GM18520 (cell line): Measurements from ENCODE around the gene CREG1.

ENCODE experiments used
- ATAC-seq: cut with Tn5 transposase; IDR thresholded peaks from one replicate; pipeline ENCODE4 v1.9.1; 2021; ENCODE audit not compliant: unreplicated experiment

The CREG1 gene

DNA sequence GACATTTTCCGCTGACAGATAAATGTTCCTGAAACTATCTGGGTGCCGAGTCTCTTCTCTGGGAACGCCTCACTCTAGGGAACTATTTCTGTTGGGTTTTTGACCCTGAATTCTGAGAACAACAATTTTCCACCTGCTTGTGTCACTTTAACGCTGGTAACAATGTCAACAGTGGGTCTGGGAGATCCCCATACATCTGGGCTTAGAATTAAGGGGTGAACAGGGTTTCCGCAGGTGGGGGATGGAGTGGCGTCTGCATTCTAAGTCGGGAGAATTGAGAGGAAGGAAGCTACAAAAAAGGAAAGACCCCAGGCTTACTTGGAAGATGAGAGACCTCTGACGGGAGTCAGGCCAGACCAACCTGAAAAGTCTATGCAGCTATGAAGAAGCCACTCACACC lies 44.0 kb downstream of the CREG1 start:
- no peak for ATAC-seq

DNA sequence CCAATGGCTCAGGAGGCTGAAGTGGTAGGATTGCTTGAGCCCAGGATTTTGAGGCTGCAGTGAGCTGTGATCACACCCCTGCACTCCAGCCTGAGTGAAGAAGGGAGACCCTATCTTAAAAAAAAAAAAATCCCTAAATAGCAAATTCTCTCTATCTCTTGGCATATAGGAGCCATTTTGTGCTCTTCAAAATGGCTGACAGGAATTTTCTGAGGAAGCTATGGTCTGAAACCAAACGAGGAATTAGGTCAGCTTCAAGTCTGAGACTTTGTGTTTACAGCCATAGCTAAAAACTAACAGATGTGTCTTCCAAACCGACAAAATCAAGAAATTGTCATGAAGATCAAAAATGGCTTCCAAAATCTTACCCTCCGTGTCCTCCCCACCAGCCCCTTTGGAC lies 45.8 kb downstream of the CREG1 start:
- no peak for ATAC-seq

DNA sequence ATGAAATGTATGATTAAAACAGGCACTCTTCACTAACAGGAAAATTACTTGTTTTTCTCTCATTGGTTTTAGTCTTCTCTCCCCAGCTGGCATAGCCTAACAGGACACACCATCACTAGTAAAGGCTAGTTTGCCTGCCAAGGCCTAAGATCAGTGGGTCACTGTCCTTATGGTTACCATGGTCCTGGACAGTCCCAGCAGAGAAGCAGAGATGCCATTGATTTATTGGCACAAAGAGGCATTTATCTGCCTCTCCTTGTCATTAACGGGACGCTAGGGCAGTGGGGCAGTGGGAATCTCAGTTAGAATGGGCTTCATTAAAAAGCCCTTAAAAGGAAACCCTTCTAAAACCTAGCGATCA lies 49.1 kb downstream of the CREG1 start:
- ATAC-seq = no peak

DNA sequence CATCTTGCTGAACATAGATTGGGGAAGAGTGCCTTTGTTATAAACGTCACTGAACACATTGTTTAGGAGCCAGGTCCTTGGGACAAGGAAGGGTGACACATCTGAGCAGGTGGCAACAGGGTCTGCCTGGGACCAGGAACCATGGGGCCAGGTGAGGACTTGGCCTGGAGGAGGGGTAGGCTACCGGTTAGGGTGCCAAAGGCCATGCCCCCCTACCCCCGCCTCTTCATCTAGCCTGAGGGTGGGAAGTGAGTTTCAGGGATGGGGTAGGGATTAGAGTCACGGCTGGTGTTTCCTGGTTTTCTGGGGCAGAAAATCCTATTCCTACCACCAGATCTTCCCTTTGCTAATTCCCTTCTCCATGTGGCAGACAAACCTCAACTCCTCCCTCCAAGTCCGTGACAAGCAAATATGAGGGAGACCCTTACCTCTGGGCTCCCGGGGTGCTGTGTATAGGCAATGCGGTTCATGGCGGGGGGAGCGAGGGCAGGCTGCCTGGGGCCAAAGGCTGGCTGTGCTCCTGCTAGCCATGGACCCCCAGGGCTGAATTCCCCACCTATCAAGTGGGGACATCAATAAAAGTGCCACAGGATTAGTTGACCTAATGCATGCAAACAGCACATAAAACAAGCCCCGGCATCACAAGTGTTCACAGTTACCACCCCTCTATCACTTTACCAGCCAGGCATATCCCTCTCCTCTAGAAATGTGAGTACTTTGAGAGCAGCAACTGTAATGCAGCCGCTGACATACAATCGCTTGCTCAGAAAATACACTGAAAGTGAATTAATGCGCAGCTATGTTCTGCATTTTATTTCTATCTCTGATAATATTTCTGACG lies 49.7 kb downstream of the CREG1 start:
- no peak for ATAC-seq

DNA sequence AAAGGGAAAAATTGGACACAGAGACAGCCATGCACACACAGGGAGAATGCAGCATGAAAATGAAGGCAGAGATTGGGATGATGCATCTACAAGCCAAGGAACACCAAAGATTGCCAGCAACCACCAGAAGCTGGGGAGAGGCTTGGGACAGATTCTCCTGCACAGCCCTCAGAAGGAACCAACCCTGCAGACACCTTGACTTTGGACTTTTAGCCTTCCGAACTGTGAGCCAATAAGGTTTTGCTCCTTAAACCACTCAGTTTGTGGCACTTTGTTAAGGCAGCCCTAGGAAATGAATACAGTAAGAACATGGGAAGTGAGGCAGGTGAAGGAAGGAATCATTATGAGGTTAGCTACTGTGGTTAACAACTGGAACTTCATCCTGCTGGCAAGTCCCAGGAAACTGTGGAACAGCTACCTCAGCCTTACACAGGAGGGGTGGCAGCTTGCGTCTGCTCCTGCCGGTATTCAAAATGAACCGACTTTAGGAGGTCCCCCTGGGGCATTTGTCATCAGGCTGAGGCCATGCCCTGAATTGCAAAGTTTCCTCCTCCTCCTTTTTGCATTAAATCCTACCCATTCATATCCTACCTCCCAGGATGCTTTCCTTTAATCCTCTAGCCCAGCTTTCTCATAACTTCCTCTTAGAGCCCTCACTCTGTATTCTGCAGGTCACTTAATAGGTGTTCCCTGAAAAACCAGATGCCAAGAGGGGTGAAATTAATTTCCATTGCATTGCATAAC lies 50.7 kb downstream of the CREG1 start:
- ATAC-seq = no peak

DNA sequence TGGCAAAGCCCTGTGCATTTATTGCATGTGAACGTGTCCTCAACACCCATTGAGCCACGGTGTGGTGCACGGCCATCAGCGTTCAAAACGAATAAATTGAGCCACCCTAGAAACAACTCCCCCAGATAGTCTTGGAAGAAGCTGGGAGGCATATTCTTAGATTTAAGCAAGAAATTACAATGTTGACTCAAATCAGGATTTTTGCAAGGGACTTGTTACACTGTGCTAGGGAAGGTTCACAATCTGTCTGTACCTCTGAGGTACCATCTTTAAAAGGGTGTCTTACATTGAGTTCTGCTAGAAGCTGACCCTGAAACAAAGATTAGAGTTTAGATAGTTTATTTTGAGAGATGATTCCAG lies 51.4 kb downstream of the CREG1 start:
- ATAC-seq = no peak

DNA sequence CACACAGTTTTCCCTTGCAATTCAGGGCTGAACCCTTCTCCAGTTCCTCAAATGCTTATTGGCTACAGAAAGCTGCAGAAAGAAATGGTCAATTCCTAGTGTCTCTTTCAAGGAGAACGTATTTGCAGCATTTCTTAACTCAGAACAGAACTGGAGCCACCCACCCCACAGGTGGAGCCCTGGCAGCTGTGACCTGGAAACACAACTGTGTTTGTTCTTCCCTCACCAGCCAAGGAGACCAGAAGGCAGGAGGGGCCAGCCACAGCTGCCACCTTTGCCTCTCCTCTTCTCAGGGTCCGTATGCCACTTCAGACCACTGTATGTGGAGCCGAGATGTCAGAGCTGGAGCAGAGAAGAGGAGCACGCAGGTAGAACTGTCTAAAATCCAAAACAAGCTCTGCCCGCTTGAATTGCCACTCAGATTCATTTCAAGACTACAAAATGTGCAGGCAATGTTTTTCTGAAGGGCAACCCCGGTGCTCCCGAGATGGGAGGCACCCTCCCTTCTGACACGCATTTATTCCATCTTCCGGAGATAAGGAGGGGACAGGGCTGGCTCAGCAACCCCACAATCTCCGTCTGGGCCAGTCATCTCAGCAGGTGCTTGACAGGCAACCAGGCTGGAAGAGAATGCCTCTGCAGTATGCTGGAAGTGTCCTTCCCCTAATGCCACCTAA lies 51.9 kb downstream of the CREG1 start:
- ATAC-seq = no peak

DNA sequence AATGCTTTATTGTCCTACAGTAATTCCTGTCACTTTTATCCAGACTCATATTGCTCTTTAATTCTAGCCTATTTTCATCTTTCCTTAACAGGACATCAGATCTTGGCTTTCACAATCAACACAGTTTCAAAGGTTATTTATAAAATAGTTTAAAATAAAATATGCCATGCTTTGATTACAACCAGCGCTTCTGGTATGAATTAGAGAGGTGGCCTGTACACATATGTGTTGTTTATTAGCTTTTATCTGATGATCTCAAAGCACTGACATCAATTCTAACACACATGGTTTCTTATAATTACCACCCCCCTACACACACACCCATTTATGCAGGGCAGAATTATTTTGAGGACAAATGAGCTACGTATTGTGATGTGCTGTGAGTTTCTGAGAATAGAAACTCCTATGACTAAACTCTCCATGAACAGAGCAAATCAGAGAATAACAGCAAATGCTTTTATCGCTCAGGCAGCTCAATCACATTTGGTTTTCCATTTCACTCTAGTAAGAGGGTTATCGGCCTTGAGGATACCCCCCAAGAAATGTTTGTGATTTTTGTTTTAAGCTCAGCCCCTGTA lies 53.2 kb downstream of the CREG1 start:
- no peak for ATAC-seq

DNA sequence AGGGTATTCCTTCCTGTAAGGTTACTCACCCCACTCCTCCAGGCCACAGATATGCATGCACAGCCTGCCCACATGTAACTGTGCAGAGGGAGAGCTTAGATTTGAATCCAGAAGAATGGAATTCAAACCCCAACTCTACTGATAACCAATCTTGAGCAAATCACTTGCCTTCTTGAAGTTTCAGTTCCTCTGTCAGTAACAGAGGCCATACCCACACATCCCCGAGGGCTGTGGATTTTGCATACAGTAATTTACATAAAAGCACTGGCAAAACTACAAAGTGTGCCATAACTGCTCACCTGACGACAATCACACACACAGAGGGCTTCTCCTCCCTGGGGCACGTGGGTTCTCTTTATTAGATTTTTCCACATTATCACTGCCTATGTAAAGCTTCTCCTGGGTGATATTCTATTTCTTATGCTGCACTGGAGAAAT lies 53.9 kb downstream of the CREG1 start:
- ATAC-seq = peak; percentile 98

DNA sequence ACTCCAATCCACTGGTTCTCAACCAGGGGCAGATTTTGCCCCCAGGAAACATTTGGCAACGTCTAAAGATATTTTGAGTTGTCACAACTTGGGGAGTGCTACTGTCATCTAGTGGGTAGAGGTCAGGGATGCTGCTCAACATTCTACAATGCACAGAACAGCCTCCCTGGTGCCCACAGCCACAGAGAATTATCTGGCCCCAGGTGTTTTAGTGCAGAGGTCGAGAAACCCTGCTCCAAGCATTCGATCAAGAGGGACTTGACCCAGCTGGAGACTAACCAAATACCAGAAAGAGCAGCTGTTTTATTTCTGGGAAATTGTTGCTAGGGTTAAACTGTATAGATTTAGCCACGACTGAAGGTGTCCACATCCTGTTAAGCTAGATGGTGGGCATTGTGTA lies 54.5 kb downstream of the CREG1 start:
- no peak for ATAC-seq

DNA sequence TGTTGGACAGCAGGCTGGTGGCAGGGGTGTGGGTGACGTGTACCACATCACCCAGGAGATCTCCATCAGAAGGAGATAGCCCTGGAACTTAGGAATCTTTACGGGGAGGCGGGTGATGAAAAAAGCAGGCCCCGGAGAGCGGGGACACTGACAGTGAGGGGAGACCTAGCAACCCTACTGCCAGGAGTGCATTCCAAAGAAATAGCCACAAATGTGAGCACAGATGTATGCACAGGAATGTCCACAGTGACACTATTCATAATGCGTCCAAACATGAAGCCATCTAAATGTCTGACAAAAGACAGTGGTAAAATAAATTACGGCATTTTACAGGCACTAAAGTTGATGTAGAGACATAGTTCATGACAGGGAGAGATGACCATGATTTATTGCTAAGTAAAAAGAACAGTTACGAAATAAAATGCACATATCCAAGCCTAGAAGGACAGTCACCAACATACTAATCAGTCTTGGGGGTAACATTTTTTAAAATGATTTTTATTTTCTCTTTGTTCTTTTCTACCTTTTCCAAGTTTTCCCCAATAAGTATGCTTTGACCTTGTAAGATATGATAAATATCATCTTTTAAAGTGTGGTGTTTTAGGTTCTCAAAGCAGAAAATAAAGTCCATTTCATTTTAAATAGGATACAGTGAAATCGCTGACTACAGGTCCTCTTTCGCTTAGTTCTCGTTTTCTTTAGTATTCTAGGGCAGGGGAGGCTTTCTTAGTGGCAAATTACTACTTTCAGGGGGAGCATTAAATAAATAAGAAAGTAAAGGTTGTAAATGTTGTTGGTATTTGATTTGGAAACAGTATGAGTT lies 56.6 kb downstream of the CREG1 start:
- ATAC-seq = no peak

DNA sequence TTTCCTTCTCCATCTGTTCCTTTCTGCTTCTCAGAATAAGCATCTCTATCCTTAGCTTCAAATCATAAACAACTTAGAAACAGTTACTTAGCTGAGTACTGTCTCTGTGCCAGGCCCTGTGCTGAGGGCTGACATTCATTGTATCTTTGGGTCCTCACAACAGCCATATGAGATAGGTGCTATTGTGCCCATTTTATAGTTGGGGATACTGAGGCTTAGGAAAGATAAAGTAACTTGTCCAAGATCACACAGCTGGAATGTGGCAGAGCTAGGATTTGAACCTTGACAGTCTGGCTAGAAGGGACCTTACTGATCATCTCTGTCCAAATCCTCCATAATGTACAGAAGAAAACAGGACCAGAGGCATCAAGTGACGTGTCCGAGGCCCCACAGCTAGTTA lies 60.2 kb downstream of the CREG1 start:
- ATAC-seq = no peak

DNA sequence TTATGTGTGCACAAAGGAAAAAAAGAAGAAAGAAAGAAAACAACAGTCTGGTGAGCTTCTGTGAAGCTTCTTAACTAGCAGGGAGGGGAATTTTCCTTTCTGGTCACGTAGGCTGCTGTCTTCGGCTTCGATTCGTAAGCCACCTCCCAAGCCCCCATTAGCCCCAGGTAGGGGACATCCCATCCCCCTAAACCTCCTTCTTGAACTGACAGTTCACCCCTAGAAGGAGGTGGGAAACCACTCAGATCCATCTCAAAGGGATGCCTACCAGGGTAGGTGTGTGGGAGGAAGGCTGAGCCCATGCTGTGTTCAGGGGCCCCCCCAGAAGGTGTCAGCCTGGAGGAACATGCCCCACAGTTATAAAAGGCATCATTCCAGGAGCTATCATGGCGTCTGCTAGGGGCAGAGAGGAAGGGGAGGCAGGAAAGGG lies 61.1 kb downstream of the CREG1 start:
- no peak for ATAC-seq

DNA sequence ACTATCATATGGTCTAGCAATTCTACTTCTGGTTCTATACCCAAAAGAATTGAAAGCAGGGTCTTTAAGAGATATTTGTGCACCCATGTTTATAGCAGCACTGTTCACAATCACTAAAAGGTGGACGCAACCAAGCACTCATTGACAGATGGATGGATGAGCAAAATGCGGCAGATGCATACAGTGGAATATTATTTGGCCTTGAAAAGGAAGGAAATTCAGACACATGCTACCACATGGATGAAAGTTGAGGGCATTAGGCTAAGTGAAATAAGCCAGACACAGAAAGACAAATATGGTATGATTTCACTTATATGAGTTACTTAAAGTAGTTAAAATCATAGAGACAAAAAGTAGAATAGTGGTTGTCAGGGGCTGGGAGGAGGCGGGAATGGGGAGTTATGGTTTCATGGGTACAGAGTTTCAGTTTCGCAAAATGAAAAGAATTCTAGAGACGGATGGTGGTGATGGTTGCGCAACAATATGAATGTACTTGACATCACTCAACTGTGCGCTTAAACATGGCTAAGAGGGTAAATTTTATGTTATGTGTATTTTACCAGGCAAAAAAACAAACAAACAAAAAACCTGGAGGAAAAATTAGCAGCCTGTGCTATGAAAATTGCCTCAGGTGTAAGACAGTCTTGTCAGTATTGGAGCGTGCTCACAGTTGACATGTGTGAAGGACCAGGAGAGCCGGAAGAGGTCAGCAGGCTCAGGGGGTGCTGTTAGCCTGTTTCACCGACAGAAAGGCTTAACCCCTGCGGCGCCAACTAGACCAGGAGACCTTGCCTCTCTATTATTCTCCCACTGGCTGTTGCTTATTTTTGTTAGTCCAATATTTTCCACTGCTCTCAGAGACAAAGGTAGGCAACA lies 61.7 kb downstream of the CREG1 start:
- no peak for ATAC-seq
